ENCODE data around the gene ZNHIT3. TPM values are rescaled to one million over a fixed set of nuclear protein-coding genes. Genes with fewer than 3 reads are reported as not detected.

ZNHIT3 gene
- total and polyA plus RNA-seq, 2 of the 13 experiments (the other 11 are each of a cell fraction or from before 2014, with no cell fraction given) = 66.6 to 77.4 TPM

DNA sequence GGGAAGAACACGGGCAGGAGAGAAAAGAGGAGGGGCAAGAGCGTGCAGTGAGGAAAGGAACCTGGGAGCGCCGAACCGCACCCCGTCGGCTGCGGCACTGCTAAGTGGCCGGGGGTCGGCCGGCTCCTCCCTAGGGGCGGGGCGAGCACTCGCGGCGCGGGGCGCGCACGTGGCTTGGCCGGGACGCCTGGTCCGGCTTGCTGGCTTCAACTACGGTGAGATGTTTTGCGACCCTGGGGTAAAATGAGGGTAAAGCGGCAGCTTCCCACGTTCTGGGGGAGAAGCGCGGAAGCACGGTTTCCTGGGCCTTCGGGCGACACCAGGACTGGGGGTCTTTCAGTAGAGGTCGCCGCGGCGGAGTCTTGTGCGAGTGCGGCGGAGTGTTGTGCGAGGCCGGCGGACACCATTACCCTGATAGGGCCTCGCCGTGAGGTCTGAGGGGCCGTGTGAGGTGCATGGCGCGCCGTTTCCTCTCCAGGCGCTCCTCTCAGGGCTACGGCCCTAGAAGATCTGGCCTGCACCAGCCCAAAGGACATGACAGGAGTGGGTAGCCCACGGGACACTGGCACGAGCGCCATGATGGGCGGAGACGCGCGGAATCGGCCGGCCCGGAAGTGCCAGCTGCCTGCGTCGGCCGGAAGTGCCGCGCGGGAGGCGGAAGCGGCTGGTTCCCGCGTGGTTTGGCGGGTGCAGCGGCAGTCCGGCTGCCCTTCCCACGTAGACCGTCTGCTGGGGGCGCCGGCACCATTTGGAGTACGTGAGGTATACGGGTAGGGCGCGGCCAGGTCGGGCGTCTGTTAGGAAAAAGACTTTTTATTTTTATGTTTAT, 48.6 kb downstream of the ZNHIT3 start, which contains the start of the genes MYO19 and PIGW (continued):
- TF ChIP-seq ZNF782 (CRISPR knock-in tag; IDR thresholded peaks at IDR 0.05; ENCODE audit: borderline replicate concordance) (peak; percentile 83; the same call in 1 of the 2 replicates), SMC3 (IDR thresholded peaks at IDR 0.05; ENCODE audit: low read length) (no peak), RFXAP (CRISPR knock-in tag; IDR thresholded peaks at IDR 0.05; ENCODE audit: borderline replicate concordance) (0 out of 2 replicates have a peak, but pooled peaks have one; percentile 28), RELA (CRISPR knock-in tag; IDR thresholded peaks at IDR 0.05) (no peak), SMYD3 (CRISPR knock-in tag; IDR thresholded peaks at IDR 0.05) (peak; percentile 59; the same call in 1 of the 2 replicates), HOXD1 (CRISPR knock-in tag; IDR thresholded peaks at IDR 0.05) (peak; percentile 22; the same call in 1 of the 2 replicates), NAIF1 (CRISPR knock-in tag; IDR thresholded peaks at IDR 0.05; ENCODE audit: borderline replicate concordance) (peak; percentile 74; the same call in 1 of the 2 replicates), ERF (CRISPR knock-in tag; IDR thresholded peaks at IDR 0.05) (0 out of 2 replicates have a peak, but pooled peaks have one; percentile 7), ARID2 (CRISPR knock-in tag; IDR thresholded peaks at IDR 0.05; ENCODE audit: borderline replicate concordance) (peak; percentile 93; the same call in 1 of the 2 replicates), SNAPC2 (CRISPR knock-in tag; IDR thresholded peaks at IDR 0.05) (0 out of 2 replicates have a peak, but pooled peaks have one; percentile 37), ELF1 (CRISPR knock-in tag; IDR thresholded peaks at IDR 0.05) (peak; percentile 97), ELF4 (CRISPR knock-in tag; IDR thresholded peaks at IDR 0.05; ENCODE audit: borderline replicate concordance) (peak; percentile 98)
- TF ChIP-seq, protein P1, sequence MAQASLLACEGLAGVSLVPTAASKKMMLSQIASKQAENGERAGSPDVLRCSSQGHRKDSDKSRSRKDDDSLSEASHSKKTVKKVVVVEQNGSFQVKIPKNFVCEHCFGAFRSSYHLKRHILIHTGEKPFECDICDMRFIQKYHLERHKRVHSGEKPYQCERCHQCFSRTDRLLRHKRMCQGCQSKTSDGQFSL (CRISPR knock-in tag; IDR thresholded peaks at IDR 0.05) = no peak
- TF ChIP-seq, protein P2, sequence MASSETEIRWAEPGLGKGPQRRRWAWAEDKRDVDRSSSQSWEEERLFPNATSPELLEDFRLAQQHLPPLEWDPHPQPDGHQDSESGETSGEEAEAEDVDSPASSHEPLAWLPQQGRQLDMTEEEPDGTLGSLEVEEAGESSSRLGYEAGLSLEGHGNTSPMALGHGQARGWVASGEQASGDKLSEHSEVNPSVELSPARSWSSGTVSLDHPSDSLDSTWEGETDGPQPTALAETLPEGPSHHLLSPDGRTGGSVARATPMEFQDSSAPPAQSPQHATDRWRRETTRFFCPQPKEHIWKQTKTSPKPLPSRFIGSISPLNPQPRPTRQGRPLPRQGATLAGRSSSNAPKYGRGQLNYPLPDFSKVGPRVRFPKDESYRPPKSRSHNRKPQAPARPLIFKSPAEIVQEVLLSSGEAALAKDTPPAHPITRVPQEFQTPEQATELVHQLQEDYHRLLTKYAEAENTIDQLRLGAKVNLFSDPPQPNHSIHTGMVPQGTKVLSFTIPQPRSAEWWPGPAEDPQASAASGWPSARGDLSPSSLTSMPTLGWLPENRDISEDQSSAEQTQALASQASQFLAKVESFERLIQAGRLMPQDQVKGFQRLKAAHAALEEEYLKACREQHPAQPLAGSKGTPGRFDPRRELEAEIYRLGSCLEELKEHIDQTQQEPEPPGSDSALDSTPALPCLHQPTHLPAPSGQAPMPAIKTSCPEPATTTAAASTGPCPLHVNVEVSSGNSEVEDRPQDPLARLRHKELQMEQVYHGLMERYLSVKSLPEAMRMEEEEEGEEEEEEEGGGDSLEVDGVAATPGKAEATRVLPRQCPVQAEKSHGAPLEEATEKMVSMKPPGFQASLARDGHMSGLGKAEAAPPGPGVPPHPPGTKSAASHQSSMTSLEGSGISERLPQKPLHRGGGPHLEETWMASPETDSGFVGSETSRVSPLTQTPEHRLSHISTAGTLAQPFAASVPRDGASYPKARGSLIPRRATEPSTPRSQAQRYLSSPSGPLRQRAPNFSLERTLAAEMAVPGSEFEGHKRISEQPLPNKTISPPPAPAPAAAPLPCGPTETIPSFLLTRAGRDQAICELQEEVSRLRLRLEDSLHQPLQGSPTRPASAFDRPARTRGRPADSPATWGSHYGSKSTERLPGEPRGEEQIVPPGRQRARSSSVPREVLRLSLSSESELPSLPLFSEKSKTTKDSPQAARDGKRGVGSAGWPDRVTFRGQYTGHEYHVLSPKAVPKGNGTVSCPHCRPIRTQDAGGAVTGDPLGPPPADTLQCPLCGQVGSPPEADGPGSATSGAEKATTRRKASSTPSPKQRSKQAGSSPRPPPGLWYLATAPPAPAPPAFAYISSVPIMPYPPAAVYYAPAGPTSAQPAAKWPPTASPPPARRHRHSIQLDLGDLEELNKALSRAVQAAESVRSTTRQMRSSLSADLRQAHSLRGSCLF (CRISPR knock-in tag; IDR thresholded peaks at IDR 0.05; ENCODE audit: borderline replicate concordance) = peak; percentile 57; the same call in 1 of the 2 replicates
- TF ChIP-seq, protein P3, sequence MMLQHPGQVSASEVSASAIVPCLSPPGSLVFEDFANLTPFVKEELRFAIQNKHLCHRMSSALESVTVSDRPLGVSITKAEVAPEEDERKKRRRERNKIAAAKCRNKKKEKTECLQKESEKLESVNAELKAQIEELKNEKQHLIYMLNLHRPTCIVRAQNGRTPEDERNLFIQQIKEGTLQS (CRISPR knock-in tag; IDR thresholded peaks at IDR 0.05) = peak; percentile 12; the same call in 1 of the 2 replicates
- TF ChIP-seq, protein P4, sequence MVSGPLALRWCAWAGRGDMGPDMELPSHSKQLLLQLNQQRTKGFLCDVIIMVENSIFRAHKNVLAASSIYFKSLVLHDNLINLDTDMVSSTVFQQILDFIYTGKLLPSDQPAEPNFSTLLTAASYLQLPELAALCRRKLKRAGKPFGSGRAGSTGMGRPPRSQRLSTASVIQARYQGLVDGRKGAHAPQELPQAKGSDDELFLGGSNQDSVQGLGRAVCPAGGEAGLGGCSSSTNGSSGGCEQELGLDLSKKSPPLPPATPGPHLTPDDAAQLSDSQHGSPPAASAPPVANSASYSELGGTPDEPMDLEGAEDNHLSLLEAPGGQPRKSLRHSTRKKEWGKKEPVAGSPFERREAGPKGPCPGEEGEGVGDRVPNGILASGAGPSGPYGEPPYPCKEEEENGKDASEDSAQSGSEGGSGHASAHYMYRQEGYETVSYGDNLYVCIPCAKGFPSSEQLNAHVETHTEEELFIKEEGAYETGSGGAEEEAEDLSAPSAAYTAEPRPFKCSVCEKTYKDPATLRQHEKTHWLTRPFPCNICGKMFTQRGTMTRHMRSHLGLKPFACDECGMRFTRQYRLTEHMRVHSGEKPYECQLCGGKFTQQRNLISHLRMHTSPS (CRISPR knock-in tag; IDR thresholded peaks at IDR 0.05; ENCODE audit: low read depth) = 0 out of 2 replicates have a peak, but pooled peaks have one; percentile 10
